Activated CD4-positive, alpha-beta memory T cell treated with anti-CD3 and anti-CD28 coated beads, Interleukin-2, amount 10 ng/mL, durations not matched to agents 7 days and 5 days (primary cell): Measurements from ENCODE around the gene SMIM7. TPM values are rescaled to one million over a fixed set of nuclear protein-coding genes. Genes with fewer than 3 reads are reported as not detected.

Experiments used
- CTCF ChIA-PET: fragments of 350-600 bp; sonication (Branson Sonifier 250); formaldehyde crosslinking; loops from one replicate; lab custom pipeline; 2021; ENCODE audit warnings: antibody characterized with exemption, inconsistent platforms; lab: Charles Lee
- POLR2A ChIA-PET: fragments of 350-600 bp; sonication (Branson Sonifier 250); formaldehyde crosslinking; loops from one replicate; lab custom pipeline; 2021; ENCODE audit warnings: antibody characterized with exemption; lab: Charles Lee
- DNase-seq: peaks from one replicate; pipeline ENCODE4 v3.0.0-alpha.2; 2020
- H3K27ac Mint-ChIP-seq: one replicate; pipeline ENCODE4 v1.8.0; 2021; ENCODE audit warnings: mild to moderate bottlenecking, mixed read lengths
- H3K27me3 Mint-ChIP-seq: one replicate; pipeline ENCODE4 v1.8.0; 2021; ENCODE audit warnings: mixed read lengths
- H3K36me3 Mint-ChIP-seq: one replicate; pipeline ENCODE4 v1.8.0; 2021; ENCODE audit warnings: low read depth, mixed read lengths
- H3K4me1 Mint-ChIP-seq: one replicate; pipeline ENCODE4 v1.8.0; 2021; ENCODE audit warnings: mixed read lengths
- H3K4me3 Mint-ChIP-seq: one replicate; pipeline ENCODE4 v1.8.0; 2021; ENCODE audit warnings: mild to moderate bottlenecking, mixed read lengths
- H3K9me3 Mint-ChIP-seq: one replicate; pipeline ENCODE4 v1.8.0; 2021; ENCODE audit warnings: mixed read lengths
- total RNA-seq, 2 experiments: library from RNA; stranded (reverse); gene quantifications; one replicate each; pipeline ENCODE4 v1.2.3, GENCODE V29; 2021

Gene SMIM7
- total RNA-seq, 2 experiments from 2014 or later: 52.6 to 60.6 TPM

DNA sequence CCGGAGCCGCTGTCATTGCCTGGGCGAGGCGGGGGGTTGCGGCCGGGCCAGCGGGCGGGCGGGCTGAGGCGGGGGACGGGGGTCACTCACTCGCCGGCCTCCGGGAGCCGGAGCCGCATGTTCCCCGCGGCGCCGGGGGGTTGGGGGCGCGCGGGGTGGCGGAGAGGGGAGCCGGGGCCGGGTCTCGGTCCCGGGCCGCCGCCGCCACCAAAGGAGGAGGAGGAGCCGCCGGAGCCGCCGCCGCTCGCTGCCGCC, 32.1 kb downstream of the SMIM7 start:
- peaks cover 67% of the 10 kb centered on the region for H3K4me1 Mint-ChIP-seq

DNA sequence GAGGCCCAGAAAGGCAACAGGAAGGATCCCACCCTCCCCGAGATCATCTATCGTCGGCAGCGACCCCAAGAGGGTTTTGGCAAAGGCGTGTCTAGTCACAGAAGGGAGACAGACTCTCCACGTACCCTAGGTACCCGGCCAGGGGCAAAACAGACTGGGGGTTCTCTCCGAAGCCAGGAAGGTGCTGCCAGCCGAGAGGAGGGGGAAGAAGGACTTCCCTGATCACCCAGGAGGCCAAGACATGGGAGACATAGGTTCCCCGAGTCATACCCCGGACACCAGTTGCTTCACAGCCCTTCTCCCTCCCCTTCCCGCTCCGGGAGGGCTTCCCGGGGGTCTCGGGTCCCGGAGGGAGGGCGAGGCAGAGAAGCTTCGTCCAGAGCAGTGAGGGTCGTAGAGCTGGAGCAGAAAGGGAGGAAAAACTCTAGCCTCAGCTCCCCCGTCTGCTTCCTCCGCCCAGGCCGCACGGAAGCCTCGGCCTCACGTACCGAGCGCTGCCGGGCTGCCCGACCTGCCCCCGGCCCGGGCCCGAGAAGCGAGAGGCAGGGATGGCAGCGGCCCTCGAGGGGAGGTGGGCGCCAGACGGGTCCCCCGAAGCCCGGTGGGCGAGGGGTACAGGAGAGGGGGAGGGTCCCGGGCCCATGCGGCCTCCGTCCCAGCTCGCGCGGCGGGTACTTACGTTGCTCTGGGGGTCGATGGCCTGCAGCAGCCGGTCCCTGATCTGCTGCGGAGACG, 32.6 kb downstream of the SMIM7 start:
- ChIA-PET CTCF (interaction anchor here (1.1 to 2.0 kb wide), 4 partner anchors 9 to 93 kb away, joined by 3 to 6 read pairs (median 3); no protein-coding TSS in a partner anchor), POLR2A (interaction anchor here (0.5 to 5.7 kb wide), 20 partner anchors 9 to 449 kb away, joined by 3 to 136 read pairs (median 6); partner anchors contain the start of genes MYO9B, SMIM7 and TMEM38A)
- H3K9me3 Mint-ChIP-seq: no peaks in the 10 kb centered on the region
- peaks cover 62% of the 10 kb centered on the region for H3K4me1 Mint-ChIP-seq
- H3K4me3 Mint-ChIP-seq: peak overlapping the region; percentile 91
- H3K27ac Mint-ChIP-seq: peak overlapping the region; percentile 82
- peak; percentile 27 for DNase-seq
- no peaks in the 10 kb centered on the region for H3K27me3 Mint-ChIP-seq
- peaks cover 45% of the 10 kb centered on the region for H3K36me3 Mint-ChIP-seq

More for the DNA sequence above, 32.1 kb downstream of the SMIM7 start:
- ChIA-PET CTCF (interaction anchor here (1.3 to 2.0 kb wide), 2 partner anchors 9 to 40 kb away, joined by 3 to 6 read pairs; no protein-coding TSS in a partner anchor), POLR2A (interaction anchor here (0.6 to 5.7 kb wide), 18 partner anchors 10 to 316 kb away, joined by 3 to 136 read pairs (median 10); partner anchors contain the start of genes SMIM7 and TMEM38A)
- Mint-ChIP-seq H3K36me3 (peaks cover 49% of the 10 kb centered on the region), H3K27ac (no peak overlapping the region), H3K27me3 (no peaks in the 10 kb centered on the region), H3K9me3 (no peaks in the 10 kb centered on the region), H3K4me3 (peak overlapping the region; percentile 99)
- no peak for DNase-seq

DNA sequence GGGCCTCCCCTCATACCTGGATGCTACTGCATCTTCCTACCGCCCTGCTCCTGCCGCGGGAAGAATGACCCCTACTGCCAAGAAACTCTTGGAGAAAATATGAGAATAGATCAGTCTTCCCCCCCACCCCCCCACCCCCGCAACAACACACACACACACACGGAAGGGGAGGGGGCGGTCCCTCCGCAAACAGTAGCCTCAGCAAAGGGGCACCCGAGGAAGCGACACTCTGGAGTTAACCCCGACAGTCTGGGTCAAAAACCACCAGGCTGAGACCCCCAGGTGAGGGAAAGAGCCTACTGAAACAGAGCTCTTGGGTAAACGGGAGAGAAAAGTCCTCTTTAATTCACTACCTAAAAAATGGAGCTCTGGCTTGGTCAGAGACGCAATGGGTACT, 33.1 kb downstream of the SMIM7 start:
- no peaks in the 10 kb centered on the region for H3K9me3 Mint-ChIP-seq
- POLR2A ChIA-PET: interaction anchor here (0.5 to 5.7 kb wide), 20 partner anchors 9 to 449 kb away, joined by 3 to 136 read pairs (median 6); partner anchors contain the start of genes MYO9B, SMIM7 and TMEM38A
- CTCF ChIA-PET: interaction anchor here (0.6 to 2.0 kb wide), 4 partner anchors 17 to 93 kb away, joined by 3 to 6 read pairs (median 4); no protein-coding TSS in a partner anchor
- no peaks in the 10 kb centered on the region for H3K27me3 Mint-ChIP-seq
- DNase-seq: peak; percentile 28
- H3K4me1 Mint-ChIP-seq: peaks cover 57% of the 10 kb centered on the region
- peaks cover 41% of the 10 kb centered on the region for H3K36me3 Mint-ChIP-seq
- peak overlapping the region; percentile 82 for H3K27ac Mint-ChIP-seq
- H3K4me3 Mint-ChIP-seq: peak overlapping the region; percentile 91

DNA sequence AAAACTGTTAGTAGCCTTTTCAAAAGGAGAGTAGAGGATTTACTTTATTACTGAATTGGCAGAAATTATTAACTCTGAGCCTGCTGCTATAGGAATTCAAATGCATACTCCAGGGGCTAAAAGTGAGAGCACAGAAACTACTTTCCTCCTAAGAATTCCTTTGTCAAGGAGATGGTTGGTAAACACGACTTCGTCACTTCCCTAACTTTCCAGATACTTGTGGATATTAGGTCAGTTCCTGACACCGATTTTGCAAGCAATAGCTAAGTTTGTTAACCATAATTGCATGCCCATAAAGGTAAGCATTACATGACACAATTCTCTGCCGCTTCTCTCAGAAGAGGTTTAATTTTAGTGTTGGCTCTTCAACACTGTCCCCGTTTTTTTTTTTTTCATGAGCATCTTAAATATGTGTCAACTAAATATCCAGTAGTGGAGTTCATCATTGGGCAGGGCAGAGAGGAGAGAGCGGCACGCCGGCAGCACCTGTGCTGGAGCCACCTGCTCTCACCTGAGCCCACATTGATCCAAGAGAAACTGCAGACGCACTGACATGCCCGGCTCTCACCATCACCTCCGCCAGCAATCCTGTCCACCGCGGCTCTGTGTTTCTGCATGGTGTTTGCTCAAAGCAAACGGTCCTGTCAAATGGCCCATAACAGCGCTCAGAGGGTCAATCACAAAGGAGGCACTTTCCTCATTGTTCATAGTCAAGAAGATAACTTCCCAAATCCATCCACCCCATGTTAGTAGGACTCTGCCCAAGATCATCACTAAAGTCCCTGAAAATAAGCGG, 34.6 kb downstream of the SMIM7 start:
- Mint-ChIP-seq H3K27ac (no peak overlapping the region), H3K4me1 (peaks cover 50% of the 10 kb centered on the region), H3K4me3 (no peak overlapping the region), H3K9me3 (no peaks in the 10 kb centered on the region), H3K36me3 (peaks cover 30% of the 10 kb centered on the region), H3K27me3 (no peaks in the 10 kb centered on the region)
- ChIA-PET POLR2A (interaction anchor here (0.6 to 5.7 kb wide), 8 partner anchors 10 to 590 kb away, joined by 3 to 136 read pairs (median 4); partner anchors contain the start of genes CHERP, SMIM7, TMEM38A and USE1), CTCF (no interaction called here)
- no peak for DNase-seq

DNA sequence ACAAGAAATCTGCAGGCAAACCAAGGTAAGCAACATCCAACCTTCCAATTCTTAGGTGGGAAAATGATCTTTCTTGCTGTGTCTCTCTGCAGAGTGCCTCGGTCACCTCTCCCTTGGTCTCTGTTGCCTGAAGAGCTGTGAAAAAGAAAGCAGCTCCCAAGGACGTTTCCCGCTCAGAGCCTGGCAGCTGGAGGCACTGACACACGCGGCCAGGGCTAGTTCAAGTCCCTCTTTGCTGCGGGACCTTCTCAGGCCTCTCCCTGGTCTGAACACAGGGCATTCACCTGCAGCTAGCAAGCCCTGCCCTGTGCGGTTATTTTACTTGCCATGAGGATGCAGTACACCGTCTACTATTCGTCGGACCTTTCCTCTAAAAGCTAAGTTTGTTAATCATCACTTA, 35.7 kb downstream of the SMIM7 start:
- Mint-ChIP-seq H3K27me3 (no peaks in the 10 kb centered on the region), H3K4me3 (no peak overlapping the region), H3K27ac (no peak overlapping the region), H3K36me3 (peaks cover 28% of the 10 kb centered on the region), H3K4me1 (peaks cover 51% of the 10 kb centered on the region), H3K9me3 (no peaks in the 10 kb centered on the region)
- no peak for DNase-seq
- ChIA-PET CTCF (interaction anchor here (0.6 kb wide), 1 partner anchor 40 kb away, joined by 4 read pairs; no protein-coding TSS in a partner anchor), POLR2A (interaction anchor here (1.1 to 1.6 kb wide), 3 partner anchors 8 to 81 kb away, joined by 3 to 7 read pairs (median 4); partner anchors contain the start of genes CHERP and TMEM38A)

DNA sequence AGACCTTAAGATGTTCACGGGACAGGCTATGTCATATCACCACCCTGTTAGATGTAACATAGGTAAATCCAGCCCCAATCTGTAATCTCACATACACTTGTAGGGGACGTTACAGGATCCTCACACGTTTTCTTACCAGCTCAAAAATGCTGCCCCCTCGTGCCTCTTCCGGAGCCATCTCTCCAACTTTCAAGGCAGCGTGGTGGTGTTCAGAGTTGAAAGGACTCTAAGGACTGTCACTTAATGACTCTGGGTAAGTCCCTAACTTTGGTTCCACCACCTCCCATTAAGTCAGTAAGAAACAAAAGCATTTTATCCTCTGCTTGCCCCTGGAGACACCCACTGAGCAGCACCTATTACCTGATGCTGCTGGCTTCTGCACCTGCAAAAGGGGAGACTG, 36.4 kb downstream of the SMIM7 start:
- H3K27ac Mint-ChIP-seq: no peak overlapping the region
- no peak for DNase-seq
- ChIA-PET POLR2A (interaction anchor here (0.9 to 1.1 kb wide), 2 partner anchors 38 to 55 kb away, joined by 3 read pairs; partner anchors contain the start of gene TMEM38A), CTCF (no interaction called here)
- H3K27me3 Mint-ChIP-seq: no peaks in the 10 kb centered on the region
- peaks cover 23% of the 10 kb centered on the region for H3K36me3 Mint-ChIP-seq
- no peaks in the 10 kb centered on the region for H3K9me3 Mint-ChIP-seq
- H3K4me3 Mint-ChIP-seq: no peak overlapping the region
- H3K4me1 Mint-ChIP-seq: peaks cover 52% of the 10 kb centered on the region

DNA sequence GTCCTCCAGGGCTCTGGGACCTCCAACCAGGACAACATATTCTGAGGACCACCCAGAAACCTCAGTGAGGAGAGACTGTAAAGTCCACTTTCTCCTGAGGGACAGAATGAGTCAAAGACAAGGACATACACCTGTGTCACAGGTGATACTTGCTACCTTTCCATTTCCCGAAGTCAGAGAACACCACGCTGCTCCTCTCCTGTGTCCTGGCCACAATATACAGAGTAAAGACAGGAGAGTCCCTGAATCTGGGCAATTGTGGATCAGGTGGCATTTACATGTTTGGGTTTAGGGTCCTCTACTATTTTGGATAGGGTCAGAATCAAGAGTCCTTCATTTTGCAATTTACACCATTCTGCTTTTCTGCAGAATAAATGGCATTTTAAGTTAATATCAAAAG, 36.9 kb downstream of the SMIM7 start:
- POLR2A ChIA-PET: interaction anchor here (0.9 to 1.0 kb wide), 2 partner anchors 22 to 55 kb away, joined by 3 read pairs; no protein-coding TSS in a partner anchor
- DNase-seq: no peak

DNA sequence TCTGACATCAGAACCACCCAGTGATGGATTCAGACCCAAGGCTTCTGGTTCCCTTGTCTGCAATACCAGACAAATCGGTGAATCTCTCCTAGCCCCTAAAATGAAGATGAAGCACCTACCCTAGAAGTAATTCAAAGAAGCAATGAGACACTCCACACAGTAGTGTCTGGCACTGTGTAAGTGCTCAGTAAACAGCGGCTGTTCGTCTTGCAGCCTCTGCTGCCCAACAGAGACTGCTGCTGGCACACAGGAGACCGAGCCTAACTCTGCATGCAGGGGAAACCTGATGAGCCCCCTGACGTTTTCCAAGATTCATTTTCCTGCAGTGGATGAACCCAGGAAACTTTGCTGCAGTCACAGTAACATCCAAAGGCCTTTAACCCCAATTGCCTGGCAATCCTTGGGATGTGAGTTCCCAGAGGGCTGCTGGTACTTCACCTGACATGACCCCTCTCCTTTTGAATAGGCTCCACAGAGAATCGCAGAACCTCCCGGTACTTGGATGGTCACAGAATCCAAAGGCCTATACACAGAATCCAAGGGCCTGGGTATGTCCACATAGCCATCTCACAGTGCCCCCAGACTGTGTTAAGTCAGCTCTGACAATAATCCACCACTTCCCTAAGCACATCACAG, 38.7 kb downstream of the SMIM7 start:
- H3K27me3 Mint-ChIP-seq: no peaks in the 10 kb centered on the region
- POLR2A ChIA-PET: no interaction called here
- H3K4me3 Mint-ChIP-seq: no peak overlapping the region
- no peaks in the 10 kb centered on the region for H3K9me3 Mint-ChIP-seq
- no peak overlapping the region for H3K27ac Mint-ChIP-seq
- H3K4me1 Mint-ChIP-seq: peaks cover 57% of the 10 kb centered on the region
- peaks cover 14% of the 10 kb centered on the region for H3K36me3 Mint-ChIP-seq
- no peak for DNase-seq
- CTCF ChIA-PET: no interaction called here

More for the DNA sequence above, 36.9 kb downstream of the SMIM7 start:
- Mint-ChIP-seq H3K27me3 (no peaks in the 10 kb centered on the region), H3K27ac (no peak overlapping the region), H3K36me3 (peaks cover 21% of the 10 kb centered on the region), H3K9me3 (no peaks in the 10 kb centered on the region), H3K4me3 (no peak overlapping the region), H3K4me1 (peaks cover 53% of the 10 kb centered on the region)
- CTCF ChIA-PET: no interaction called here

DNA sequence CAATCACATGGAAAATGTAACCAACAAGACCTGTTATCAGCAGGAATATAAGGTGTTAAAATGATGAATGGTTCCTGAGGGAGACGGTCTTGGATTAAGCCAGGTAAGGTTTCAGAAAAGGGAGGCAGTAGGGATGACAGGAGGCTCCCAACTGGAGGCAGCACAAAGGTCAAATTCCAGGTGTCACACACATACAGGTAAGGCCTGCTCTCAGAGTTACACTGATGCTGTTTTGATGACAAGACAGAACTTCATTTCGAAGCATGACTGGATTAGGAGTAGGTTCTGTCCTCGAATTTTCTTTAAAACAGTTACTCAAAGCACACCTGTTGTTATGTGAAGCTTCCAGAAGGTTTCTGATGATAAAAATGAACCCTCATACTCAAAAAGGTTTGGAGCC, 39.4 kb downstream of the SMIM7 start:
- CTCF ChIA-PET: no interaction called here
- H3K27ac Mint-ChIP-seq: no peak overlapping the region
- POLR2A ChIA-PET: no interaction called here
- H3K9me3 Mint-ChIP-seq: no peaks in the 10 kb centered on the region
- peaks cover 57% of the 10 kb centered on the region for H3K4me1 Mint-ChIP-seq
- DNase-seq: no peak
- H3K36me3 Mint-ChIP-seq: peaks cover 11% of the 10 kb centered on the region
- H3K27me3 Mint-ChIP-seq: no peaks in the 10 kb centered on the region
- no peak overlapping the region for H3K4me3 Mint-ChIP-seq

DNA sequence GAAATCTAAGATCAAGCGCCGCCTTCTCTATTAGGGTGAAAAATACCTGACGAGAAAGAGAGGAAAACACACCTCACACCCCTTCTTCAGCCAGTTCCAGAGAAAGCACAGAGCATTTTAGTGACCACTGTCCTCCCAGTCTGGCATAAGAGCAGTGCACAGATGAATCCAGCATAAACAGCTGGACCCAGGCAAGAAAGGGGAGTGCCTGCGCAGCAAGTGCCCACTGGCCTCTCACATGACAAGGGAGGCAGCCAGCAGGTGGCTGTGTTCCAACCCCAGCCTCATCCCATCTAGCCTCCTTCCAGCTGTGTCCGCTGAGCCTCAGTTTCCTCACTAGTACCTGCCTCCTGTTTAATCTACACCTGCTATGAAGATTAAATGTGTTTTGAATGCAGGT, 39.9 kb downstream of the SMIM7 start:
- ChIA-PET POLR2A (interaction anchor here (3.8 kb wide), 1 partner anchor 8 kb away, joined by 23 read pairs; the partner anchor contains the start of gene MED26), CTCF (no interaction called here)
- no peak for DNase-seq
- no peaks in the 10 kb centered on the region for H3K27me3 Mint-ChIP-seq
- H3K4me1 Mint-ChIP-seq: peaks cover 57% of the 10 kb centered on the region
- H3K27ac Mint-ChIP-seq: no peak overlapping the region
- H3K36me3 Mint-ChIP-seq: peaks cover 5% of the 10 kb centered on the region
- no peak overlapping the region for H3K4me3 Mint-ChIP-seq
- H3K9me3 Mint-ChIP-seq: no peaks in the 10 kb centered on the region

DNA sequence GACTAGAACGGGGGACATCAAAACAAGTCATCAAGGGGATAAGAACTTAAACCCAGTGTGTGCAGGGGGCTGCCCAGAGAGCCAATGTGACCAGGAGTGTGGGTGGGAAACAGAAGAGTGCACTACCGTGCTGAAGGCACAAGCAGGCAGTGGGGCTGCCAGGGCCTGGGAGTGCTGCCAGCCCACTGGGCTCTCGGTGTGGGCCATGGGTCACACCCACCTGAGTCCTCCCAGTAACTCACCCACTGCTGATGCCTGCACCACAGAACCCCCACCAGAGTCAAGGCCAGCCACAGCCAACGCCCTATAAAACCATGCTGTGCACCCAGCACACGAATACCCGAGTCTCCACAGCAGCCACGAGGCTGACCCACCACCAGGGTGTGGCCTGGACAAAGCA, 40.5 kb downstream of the SMIM7 start:
- DNase-seq: no peak
- H3K4me1 Mint-ChIP-seq: peaks cover 55% of the 10 kb centered on the region
- H3K27ac Mint-ChIP-seq: no peak overlapping the region
- H3K4me3 Mint-ChIP-seq: no peak overlapping the region
- H3K9me3 Mint-ChIP-seq: no peaks in the 10 kb centered on the region
- CTCF ChIA-PET: no interaction called here
- no peaks in the 10 kb centered on the region for H3K27me3 Mint-ChIP-seq
- peaks cover 4% of the 10 kb centered on the region for H3K36me3 Mint-ChIP-seq
- POLR2A ChIA-PET: interaction anchor here (3.8 kb wide), 1 partner anchor 8 kb away, joined by 23 read pairs; the partner anchor contains the start of gene MED26

DNA sequence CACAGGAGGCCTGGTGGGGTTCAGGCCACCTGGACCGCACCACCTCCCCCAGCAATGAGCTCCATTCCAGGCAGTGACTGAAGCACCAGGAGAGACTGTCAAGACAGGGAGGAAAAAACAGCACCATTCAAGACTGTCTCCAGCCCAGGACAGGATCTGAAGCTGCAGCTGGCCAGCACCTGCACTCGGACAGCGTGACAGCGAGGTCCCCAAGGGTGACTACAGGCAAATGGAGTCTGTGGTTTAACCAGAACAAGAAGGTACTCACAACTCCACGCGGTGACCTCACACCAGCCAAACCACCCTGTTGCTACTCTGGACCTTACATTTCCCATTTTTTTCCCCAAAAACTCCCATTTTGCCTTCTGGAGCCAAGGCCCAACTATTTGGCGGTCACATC, 41.7 kb downstream of the SMIM7 start:
- H3K27me3 Mint-ChIP-seq: no peaks in the 10 kb centered on the region
- CTCF ChIA-PET: no interaction called here

More for the DNA sequence above, 41.7 kb downstream of the SMIM7 start:
- Mint-ChIP-seq H3K36me3 (no peaks in the 10 kb centered on the region), H3K27ac (no peak overlapping the region), H3K9me3 (no peaks in the 10 kb centered on the region), H3K4me3 (no peak overlapping the region), H3K4me1 (peaks cover 56% of the 10 kb centered on the region)
- POLR2A ChIA-PET: interaction anchor here (3.8 kb wide), 1 partner anchor 10 kb away, joined by 23 read pairs; the partner anchor contains the start of gene MED26
- no peak for DNase-seq
